Left lung (tissue), 10 donors: ENCODE measurements around the gene ACAP2. TPM values are rescaled to one million over a fixed set of nuclear protein-coding genes. Genes with fewer than 3 reads are reported as not detected.

ENCODE experiments used
- ATAC-seq: fragments of 200-7000 bp; cut with Tn5 transposase; one replicate; pipeline ENCODE4 v1.9.1; 2020; ENCODE audit warnings: moderate library complexity
- DNase-seq, 4 donors: peaks; one replicate each; pipeline ENCODE4 v3.0.0-alpha.2; 2013 to 2020
- H3K27ac ChIP-seq, 2 donors: fragments of 200-600 bp; sonication (generic) in 1 of 2; one replicate each; pipeline versions ENCODE4 v1.5.0 to v1.8.0; 2020 to 2021
- H3K27me3 ChIP-seq, 2 donors: fragments of 200-600 bp; sonication (generic) in 1 of 2; one replicate each; pipeline versions ENCODE4 v1.5.0 to v1.8.0; 2020 to 2021
- H3K36me3 ChIP-seq, 2 donors: fragments of 200-600 bp; sonication (generic) in 1 of 2; one replicate each; pipeline versions ENCODE4 v1.5.0 to v1.8.0; 2020 to 2021
- H3K4me1 ChIP-seq, 2 donors: fragments of 200-600 bp; one replicate each; pipeline ENCODE4 v1.8.0; 2021
- H3K4me3 ChIP-seq, 2 donors: fragments of 200-600 bp; sonication (generic) in 1 of 2; one replicate each; pipeline versions ENCODE4 v1.5.0 to v1.8.0; 2020 to 2021; ENCODE audit warnings: mild to moderate bottlenecking in 1 of 2
- H3K9me3 ChIP-seq, 2 donors: fragments of 200-600 bp; sonication (generic) in 1 of 2; one replicate each; pipeline versions ENCODE4 v1.5.0 to v1.8.0; 2020 to 2021
- CTCF ChIP-seq, 2 donors: fragments of 200-600 bp; sonication (generic) in 1 of 2; IDR thresholded peaks; one replicate each; pipeline versions ENCODE4 v1.5.0 to v1.8.0; 2021; ENCODE audit warnings: antibody characterized with exemption in 2 of 2
- intact Hi-C, 2 donors: fragments of 100-400 bp; cut with DNase I; formaldehyde crosslinking; loops; one replicate each; pipeline versions ENCODE4 v1.11.2 to v1.14.2; 2022
- polyA plus RNA-seq, 6 donors: library from polyadenylated mRNA; unstranded; fragments of 120-200 nt; gene quantifications; one replicate each; pipeline ENCODE4 v1.2.1, GENCODE V29; 2013; ENCODE audit not compliant: insufficient read length in 6 of 6
- total RNA-seq, 2 donors: library from RNA; stranded (reverse); fragmentation: NEBNext Ultra II Directional; extraction: Animal tissue kit (Norgen Biotek cat#: 25700); gene quantifications; one replicate each; pipeline ENCODE4 v1.2.1, GENCODE V29; 2021
- donor health status: DM: no; HTN: yes; CAD: no.
- donor health status: DM: no; HTN: no; CAD: no.

The ACAP2 gene
- total and polyA plus RNA-seq, 8 donors = 44.7 to 78.7 (median 51.2) TPM

- H3K36me3 ChIP-seq = no peaks in the 10 kb centered on the region
- intact Hi-C loops = loop anchor here in 1 of 2 donors (5.0 kb wide), 1 partner anchor 577 kb away; no protein-coding TSS in a partner anchor
- peaks cover 12 to 41% of the 10 kb centered on the region in 2 donors for H3K4me1 ChIP-seq
- H3K4me3 ChIP-seq = peak overlapping the region; percentile 62 to 75
- DNase-seq (no peak), ATAC-seq (no peak)
- peak overlapping the region; percentile 87 to 94 for H3K27ac ChIP-seq
- no peaks in the 10 kb centered on the region for H3K9me3 ChIP-seq
- H3K27me3 ChIP-seq = no peaks in the 10 kb centered on the region
- no peak for TF ChIP-seq CTCF (IDR thresholded peaks at IDR 0.05)
These were observed 183.7 kb downstream of the ACAP2 start for GRCh38 chr3:195259154-195259474.

- ATAC-seq (no peak), DNase-seq (peak in 1 of 4 donors; percentile 63)
- Histone ChIP-seq H3K27ac (peak overlapping the region; percentile 87 to 94), H3K36me3 (no peaks in the 10 kb centered on the region), H3K4me3 (no peak overlapping the region), H3K4me1 (peaks cover 12 to 36% of the 10 kb centered on the region in 2 donors), H3K27me3 (no peaks in the 10 kb centered on the region), H3K9me3 (no peaks in the 10 kb centered on the region)
- intact Hi-C loops = loop anchor here in 1 of 2 donors (5.0 kb wide), 1 partner anchor 576 kb away; no protein-coding TSS in a partner anchor
- TF ChIP-seq CTCF (IDR thresholded peaks at IDR 0.05) = no peak
These were observed 184.2 kb downstream of the ACAP2 start for GRCh38 chr3:195258449-195259153.

GRCh38 chr3:195257454-195258448, 185.1 kb downstream of the ACAP2 start:
- DNase-seq = peak in 2 of 4 donors; percentile 45 to 54
- intact Hi-C loops = loop anchor here in 1 of 2 donors (5.0 kb wide), 1 partner anchor 575 kb away; no protein-coding TSS in a partner anchor
- Histone ChIP-seq H3K27ac (peak overlapping the region; percentile 87 to 94), H3K27me3 (no peaks in the 10 kb centered on the region), H3K4me3 (no peak overlapping the region), H3K36me3 (no peaks in the 10 kb centered on the region), H3K4me1 (peaks cover 12 to 29% of the 10 kb centered on the region in 2 donors), H3K9me3 (no peaks in the 10 kb centered on the region)
- ATAC-seq = no peak
- TF ChIP-seq CTCF (IDR thresholded peaks at IDR 0.05) = no peak

- H3K27me3 ChIP-seq = no peaks in the 10 kb centered on the region
- H3K4me3 ChIP-seq = no peak overlapping the region
- no peak overlapping the region for H3K27ac ChIP-seq
- no peaks in the 10 kb centered on the region for H3K36me3 ChIP-seq
- peaks cover 12 to 29% of the 10 kb centered on the region in 2 donors for H3K4me1 ChIP-seq
- intact Hi-C loops = loop anchor here in 1 of 2 donors (5.0 kb wide), 1 partner anchor 575 kb away; no protein-coding TSS in a partner anchor
- no peak for ATAC-seq
- DNase-seq = peak in 1 of 4 donors; percentile 73
- TF ChIP-seq CTCF (IDR thresholded peaks at IDR 0.05) = no peak
- no peaks in the 10 kb centered on the region for H3K9me3 ChIP-seq
These were observed 186.0 kb downstream of the ACAP2 start for GRCh38 chr3:195256639-195257453.
